Measurements from ENCODE around the gene UBE2J1.

The UBE2J1 gene

GRCh38 chr6:89286516-89286915 lies 66.0 kb downstream of the UBE2J1 start:
- no peak for DNase-seq

- no peak for DNase-seq
These were observed 67.4 kb downstream of the UBE2J1 start for GRCh38 chr6:89284963-89285735.

- no peak for DNase-seq
These were observed 68.4 kb downstream of the UBE2J1 start for GRCh38 chr6:89284081-89284480.

GRCh38 chr6:89282749-89283148 lies 69.8 kb downstream of the UBE2J1 start:
- no peak for DNase-seq

- DNase-seq: no peak
These were observed 70.7 kb downstream of the UBE2J1 start for GRCh38 chr6:89281779-89282246.

- no peak for DNase-seq
These were observed 73.6 kb downstream of the UBE2J1 start for GRCh38 chr6:89278956-89279355.
